GM19452 (cell line): ENCODE data around the gene SP140L.
"Not testable (repeated sequence)": the region's sequence is repeated elsewhere in the genome, so short reads cannot be mapped to it uniquely, and the experiment has no call there.

ENCODE experiments used
- ATAC-seq: cut with Tn5 transposase; IDR thresholded peaks from one replicate; pipeline ENCODE4 v1.9.1; 2021; ENCODE audit not compliant: unreplicated experiment

The SP140L gene

DNA sequence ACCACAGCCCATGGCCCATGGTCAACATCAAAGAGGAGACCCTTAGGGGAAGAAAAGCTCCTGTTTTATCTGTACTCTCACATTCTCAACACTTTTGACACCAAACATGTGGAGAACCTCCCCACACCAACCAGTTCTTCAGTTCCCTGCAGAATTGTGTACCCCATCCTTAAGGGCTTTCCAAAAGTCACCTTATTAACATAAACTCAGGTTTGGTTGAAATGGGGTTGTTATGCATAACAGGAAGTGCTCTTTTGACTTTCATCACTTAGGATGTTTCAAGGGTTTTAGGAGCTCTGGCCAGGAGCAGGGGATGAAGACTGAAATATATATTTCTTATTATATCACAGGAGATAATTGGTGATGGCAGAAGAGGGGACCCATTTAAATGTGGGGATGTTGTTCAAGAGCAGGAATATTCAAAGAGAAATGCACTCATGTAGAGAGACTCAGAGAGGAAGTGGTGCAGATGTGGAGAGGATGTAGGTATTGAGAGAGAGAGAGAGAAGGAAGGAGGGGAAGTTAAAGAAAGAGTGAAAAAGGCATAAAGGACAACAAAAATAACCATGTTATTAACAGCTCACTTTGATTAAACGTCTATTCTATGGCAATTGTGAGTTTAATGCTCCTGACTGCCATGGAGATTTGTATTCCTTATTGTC, 35.2 kb downstream of the SP140L start:
- no peak for ATAC-seq

DNA sequence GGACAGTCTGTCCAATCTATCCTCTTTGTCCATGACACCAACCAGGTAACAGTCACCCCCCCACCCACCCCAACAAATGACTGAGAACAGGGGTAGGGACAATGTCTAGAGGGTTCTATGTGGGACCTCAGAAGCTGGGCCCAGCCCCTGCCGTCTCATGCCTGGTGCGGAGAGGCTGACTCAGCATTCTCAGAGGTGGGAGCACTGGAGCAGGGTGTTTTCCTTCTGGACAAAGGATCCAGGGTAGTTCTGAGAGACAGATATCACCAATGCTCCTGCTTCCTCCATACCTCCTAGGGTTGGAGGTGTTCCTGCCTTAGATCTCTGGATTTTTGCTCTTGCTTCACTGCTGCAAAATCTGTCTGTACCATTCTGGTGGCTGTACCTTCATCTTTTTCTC, 55.1 kb downstream of the SP140L start:
- ATAC-seq, result no peak

DNA sequence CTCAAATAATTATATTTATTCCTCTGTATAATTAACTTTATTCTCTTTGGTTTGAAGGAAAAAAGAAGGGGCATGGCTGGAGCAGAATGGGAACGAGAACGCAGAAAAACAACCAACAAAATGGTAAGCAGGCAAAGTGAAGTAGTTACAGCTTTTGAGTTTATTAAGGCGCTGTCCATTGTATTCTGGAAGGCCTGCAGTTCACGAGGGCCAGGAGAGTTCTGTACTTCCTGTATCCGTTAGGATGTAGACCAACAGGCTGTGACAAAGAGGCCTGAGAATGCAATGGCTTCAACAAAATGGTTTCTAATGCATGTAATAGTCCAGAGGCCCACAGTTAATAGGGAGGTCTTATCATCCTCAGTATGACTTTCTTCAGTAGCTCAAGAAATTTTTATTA, 56.5 kb downstream of the SP140L start:
- no peak for ATAC-seq

DNA sequence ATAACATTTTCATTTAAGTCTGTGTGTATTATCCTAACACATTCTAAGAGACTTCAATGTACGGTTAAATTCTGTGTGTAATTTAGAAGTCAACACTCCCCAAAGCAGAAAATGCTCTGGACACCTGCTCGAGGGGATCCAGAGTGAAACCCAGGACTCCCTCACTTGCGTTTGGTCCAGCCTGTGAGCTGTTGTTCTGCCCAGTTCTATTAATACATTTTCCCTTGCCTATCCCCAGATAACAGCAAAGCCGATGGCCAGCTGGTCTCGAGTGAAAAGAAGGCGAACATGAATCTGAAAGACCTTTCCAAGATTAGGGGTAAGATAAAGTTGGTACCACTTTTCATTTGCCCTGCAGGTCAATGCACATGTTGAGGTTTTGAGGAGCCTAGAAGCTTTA, 58.0 kb downstream of the SP140L start:
- ATAC-seq, result no peak

DNA sequence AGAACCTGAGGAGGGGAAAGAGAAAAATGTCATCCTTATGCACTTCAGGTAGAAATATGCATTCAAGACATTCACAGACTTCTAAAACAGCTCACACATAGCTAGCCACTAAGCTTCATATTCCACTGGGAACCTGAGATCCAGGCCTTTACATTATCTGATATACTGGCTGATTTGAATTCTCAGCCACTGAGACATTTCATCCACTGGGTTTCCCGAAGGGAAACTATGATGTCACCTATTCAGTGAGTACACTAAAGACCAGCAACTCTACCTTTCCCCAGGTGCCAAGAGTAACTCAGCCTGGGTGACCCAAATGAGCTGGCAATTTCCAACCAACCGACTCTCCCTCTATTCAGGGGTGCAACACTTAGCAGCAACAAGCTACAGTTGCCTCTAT, 67.3 kb downstream of the SP140L start:
- ATAC-seq, result no peak

DNA sequence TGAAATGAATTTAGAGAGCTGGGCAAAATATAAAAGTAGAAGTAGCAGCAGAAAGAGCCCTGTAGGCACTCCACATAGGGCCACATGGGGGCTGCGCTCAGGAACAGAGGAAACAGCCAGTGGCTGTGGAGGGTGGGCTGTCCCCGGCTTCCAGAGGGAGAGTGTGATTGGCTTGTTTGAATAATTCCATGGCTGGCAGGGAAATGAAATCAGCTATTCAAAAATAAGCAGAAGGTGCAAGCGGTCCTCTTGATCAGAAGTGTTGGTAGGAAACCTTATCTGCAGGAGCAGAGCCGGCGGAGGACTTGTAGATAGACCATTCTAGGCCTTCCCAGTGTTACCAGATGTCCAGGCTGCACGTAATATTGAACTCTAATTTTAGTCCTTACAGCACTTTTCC, 71.7 kb downstream of the SP140L start:
- ATAC-seq, result not testable (repeated sequence)

DNA sequence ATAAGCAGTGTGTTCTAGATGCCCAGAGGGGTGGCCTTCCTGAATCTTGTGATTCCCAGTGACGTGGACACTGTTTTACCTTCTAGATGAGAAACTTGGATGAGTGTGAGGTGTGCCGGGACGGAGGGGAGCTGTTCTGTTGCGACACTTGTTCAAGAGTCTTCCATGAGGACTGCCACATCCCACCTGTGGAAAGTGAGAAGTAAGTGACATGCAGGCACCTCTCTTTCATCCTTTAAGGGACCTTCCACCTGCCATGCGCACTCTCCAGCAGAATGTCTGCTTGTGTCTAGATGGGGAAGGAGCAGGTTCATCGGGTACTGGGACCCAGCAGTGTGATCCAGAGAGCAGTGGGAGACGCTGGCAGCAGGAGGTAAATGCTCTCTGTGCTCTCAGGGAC, 73.0 kb downstream of the SP140L start:
- ATAC-seq, result no peak

DNA sequence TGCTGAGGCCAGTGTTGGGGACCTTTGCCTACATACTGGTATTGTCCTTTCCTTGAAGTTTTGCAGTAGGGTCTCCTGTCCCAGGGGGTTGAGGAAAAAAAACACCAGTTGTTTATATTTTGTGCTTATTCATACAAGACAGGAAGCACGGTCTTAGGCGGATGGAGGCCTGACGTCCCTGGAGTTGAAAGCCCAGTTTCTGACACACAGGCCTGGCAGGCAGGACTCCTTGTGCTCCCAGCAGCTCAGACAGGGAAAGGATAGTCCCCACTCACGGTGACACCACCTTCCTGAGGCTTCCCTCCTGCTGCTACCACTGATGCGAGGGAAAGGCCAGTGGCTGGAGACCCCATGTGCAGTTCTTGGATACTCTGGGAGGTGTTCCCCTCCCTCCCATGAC, 73.5 kb downstream of the SP140L start:
- no peak for ATAC-seq

DNA sequence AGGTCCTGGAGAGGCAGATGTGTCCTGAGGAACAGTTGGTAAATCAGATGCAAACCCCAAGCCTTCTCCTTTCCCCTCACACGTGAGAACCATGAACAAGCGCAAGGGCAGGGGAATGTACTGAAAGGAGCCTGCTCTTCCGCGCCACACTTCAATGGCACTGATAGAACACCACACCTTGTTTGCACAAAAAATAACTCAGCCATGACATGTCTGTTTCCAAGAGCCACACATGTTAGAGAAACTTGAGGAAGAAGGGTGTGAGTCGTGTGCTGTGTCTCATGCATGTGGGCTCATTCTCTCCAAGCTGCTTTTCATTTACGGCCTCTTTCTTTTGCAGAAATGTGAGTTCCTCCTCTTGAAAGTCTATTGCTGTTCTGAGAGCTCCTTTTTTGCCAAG, 74.0 kb downstream of the SP140L start:
- ATAC-seq, result not testable (repeated sequence)

DNA sequence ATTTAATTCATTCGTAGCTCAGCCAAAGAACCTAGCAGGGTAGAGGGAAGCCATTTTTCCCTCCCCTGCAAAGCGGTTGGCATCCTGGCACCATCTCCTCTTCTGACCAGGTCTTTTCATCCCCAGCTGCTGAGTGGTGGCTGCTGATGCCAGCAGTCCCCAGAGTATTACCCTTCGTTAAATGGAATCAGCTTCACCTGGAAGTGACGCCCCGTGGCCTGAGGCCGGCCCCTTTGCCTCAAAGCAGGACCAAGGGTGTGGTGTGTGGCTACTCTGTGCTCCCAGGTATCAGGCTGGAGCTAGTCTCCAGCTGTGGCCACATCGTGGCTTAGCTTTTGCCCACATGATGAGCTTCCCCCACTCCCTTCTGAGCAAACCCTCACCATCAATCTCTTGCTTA, 76.8 kb downstream of the SP140L start:
- no peak for ATAC-seq

DNA sequence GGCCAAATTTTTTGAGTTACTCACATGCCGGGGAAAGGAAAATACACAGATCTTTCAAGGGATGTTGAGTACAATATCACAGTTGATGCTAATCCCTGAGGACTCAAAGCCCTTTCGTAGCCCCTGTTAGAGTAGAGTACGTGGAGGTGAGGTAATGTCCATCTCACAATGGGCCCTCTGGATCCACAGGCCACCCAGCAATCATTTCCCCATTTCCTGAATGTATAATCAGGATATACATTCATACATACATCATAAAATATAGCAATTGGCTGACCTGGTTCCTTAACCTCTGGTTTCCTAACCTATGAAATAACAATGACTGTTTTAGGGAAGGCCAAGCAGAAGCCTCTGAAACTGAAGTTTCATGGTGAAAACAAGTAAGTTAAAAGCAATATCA, 78.8 kb downstream of the SP140L start:
- no peak for ATAC-seq

DNA sequence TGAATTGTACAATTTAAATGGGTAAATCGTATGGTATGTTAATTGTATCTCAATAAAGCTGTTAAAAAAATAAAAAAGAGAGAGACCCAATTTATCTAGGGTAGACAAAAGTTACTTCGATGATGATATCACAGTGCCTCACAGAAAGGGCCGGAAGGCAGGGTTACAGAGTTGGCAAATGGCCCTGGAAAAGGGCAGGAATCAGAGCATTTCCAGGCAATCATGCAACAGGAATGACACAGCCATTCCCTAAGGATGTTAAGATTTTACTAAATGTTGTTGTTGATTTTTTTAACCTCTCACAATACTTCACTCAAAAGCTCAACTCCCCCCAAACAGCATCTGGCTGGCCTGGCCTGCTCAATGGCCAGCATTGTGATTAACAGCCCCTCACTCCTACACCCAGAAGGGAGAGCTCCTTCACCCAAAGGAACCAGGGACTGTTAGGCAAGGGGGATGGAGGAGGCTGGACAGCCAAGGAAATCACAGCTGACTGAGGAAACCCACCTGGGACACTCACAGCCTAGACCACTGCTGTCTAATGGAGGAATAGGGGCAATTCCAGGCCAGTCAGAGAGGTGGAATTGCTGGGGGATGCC, 81.3 kb downstream of the SP140L start:
- ATAC-seq, result no peak

DNA sequence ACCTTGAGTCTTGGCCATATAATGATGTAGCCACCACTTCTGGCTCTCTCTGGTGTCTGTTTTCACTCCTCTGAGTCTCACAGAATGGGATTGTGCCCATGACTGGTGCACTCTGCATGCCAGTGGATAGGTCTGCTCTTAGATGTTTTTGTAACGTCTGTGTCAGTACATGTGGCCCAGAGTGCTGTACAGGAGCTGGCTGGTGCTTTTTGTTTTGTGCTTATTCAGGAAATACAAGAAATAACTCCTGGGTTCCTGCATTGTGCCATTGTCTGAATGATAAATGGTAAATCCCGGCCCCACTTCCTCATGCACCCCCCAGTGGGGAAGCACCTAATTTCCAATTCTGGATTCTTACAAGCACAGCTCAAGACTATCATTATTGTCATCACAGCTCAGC, 82.3 kb downstream of the SP140L start:
- ATAC-seq, result not testable (repeated sequence)

DNA sequence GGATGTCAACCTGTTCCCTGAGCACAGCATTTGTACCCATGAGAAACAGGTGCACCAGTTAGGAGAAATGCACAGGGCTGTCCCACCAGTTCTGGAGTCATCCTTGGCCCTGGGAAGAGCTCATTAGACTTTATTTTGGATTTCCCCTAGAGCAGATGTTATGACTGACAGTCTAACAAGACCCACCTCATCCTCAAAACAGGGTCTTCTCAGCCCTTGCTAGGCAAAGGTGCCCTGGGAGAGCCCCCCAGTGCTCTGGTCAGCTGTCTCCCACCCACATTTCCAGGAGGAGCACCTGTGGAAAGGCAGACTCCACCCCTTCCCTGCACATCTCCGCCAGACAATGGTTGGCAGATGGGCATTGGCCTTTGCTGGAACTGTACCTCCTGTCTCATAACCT, 83.3 kb downstream of the SP140L start:
- no peak for ATAC-seq

DNA sequence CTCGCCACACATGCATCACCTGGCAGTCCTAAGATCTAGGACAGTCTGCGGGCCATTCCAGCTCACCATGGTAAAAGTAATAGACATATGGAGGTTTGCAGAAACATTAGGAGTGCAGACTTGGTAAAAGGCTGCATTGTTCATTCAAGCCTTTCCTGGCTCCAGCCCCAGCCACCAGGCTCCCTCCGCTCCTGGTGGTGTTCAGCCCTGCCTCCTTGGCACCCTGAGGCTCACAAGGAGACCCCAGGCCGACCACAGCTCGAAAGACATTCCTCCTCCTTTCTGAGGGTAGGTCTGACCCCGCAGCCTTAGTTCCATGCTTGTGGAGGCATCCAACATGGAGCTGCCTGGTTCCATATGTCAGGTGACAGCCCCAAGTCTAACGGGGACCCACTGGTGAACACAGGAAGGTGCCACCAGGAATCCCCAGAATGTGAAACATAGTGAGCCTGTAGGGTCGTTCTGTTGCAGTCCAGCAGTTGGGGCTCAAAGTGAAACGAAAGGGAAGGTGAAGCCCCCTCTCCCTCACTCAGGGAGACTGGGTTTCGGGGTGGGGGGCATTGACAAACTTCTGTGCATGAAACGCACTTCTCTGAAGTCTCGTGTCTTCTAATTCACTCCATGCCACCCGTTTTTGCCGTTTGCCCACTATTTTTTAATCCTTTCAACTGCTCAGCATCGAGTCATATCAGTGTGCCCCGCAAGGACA, 84.0 kb downstream of the SP140L start:
- ATAC-seq, result no peak

DNA sequence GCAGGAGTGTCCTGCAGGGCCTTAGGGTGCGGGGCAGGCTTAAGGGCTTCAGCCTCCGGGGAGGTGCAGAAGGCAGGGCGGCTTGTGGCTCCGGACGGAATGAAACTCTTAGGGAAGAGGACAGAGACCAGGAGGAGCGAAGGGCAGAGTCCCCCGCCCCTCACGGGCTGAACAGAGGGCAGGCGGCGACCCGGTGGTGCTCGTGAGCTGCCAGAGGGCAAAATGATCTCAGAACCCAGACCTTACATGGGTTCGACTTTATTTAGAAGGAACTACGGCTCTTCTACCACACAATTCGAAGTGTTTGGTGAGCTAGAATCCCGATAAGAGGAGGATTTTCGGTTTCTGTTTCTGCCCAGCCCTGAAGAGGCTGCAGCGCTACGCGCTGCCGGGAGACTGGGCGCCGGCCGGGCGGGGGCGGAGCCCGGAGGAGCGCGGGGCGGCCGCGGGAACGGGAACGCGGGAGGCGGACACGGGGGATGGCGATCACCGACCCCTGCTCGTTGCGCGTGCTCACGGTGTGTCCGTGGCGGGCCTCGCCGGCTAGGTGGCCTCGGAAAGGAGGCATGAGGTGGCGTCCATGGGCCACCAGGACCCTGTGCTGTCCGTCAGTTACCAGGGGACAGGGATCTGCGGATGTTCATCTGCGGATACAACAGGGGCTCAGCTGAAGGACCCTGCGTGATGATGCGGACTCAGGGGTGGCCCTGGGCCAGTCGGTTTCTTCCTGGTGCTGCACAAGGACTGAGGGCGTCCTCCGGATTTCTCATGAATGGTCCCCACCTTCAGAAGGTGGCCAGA, 84.8 kb downstream of the SP140L start:
- peak; percentile 49 for ATAC-seq

DNA sequence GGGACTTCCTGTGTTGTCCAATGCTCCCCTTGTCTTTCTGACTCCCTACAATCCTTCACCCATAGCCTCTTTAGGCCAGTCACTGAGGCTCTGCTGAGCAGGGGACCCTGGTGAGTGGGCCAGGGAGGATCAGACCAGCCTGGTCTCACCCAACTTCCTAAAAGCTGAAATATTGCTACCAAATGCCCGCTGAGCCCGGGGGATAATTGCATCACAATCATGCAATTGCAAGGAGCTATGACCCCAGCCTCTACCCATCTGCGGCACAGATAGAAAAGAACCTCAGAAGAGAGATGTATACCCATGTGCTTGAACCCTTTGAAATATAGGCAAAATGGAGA, 85.3 kb downstream of the SP140L start:
- no peak for ATAC-seq

DNA sequence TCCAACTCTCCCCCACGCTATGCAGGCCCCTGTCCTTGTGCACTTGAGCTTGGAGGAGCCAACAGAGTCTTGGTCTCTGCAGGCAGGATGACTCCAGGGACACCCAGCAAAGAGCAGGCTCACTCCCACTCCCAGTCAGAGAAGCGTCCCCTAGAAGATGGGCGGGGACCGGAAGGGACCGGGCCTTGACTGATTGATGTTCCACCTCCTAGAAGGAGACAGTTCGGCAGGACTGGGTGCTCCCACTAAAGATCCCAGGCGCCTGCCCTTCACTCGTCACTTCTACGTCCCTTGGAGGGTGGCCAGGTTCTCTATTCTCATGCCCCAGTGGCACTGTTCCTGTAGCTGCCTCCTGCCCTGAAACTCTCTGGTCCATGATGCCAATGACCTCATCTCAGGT, 85.9 kb downstream of the SP140L start:
- ATAC-seq, result no peak

DNA sequence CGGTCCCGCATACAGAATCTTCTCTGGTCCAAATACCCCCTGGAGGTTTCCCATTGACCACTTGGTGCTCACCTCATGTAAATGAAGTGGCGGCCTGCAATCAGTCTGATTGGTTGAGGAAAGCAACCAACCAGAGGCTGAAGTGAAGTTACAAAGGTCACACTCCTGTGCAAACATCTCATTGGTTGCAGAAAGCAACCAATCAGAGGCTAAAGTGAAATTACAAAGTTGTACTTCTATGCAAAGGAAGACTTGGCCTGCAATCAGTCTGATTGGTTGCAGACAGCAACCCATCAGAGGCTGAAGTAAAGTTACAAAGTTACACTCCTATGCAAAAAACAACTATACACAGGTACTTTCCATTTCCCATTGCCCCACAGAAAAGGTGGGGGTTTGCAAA, 86.5 kb downstream of the SP140L start:
- ATAC-seq, result no peak

DNA sequence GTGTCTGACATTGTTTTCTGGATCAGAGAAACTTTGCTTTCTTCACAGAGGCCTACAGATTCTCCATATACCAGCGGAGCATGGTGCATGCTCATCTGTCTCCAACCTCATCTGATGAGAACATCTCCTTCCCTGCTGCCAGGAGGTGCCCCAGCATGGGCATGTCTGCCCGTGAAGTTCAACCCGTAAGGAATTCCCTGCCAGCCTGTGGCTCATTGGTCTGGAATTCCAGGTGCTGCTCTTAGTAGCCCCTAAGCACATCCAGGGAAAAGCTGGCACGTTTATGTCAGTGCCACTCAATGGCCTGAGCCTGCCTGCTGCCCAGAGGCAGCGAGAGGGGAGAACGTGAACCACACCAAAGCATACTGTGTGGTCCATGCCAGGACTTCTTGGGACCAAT, 87.3 kb downstream of the SP140L start:
- ATAC-seq, result no peak

DNA sequence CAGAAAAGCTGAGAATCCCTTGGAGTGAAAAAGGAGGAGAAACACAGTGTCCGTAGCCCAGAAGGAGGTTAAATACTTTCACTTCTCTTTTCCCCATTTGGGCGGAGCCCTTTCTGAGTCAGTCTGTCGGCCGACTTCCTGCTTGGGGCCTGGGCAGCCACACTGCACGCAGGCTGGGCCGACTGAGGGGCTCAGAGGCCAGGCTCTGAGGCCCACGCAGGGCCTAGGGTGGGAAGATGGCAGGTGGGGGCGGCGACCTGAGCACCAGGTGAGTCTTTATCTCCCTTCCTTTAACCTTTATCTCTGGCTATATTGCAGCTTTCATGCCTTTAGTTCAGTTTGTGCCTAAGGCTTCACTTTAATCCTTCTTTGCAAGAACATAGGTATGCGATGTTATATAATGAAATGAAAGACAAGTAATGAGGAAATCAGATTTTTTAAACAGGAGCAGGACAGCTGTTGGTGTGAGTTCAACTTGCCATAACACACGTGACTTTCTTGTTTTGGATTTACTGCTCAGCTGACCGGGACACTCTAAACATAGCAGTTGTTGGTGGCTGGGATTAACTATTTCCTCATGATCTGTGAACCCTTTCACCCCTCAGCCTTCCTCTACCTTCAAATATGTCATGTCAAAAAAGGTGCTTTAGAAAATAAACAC, 89.2 kb downstream of the SP140L start, which contains the start of gene SP100:
Gene SP100 (plus strand): TSS at position 141 of the 661 bp plus-strand sequence. CDS start 96 bp downstream, at position 237.
- peak; percentile 79 for ATAC-seq
